HepG2 (cell line): Measurements from ENCODE around the gene TUBGCP6. TPM values are rescaled to one million over a fixed set of nuclear protein-coding genes. Genes with fewer than 3 reads are reported as not detected.

ENCODE experiments used
- AGO2 ChIP-seq: fragments of 200-400 bp; formaldehyde crosslinking; optimal IDR thresholded peaks from 2 replicates; pipeline ENCODE3; 2017; ENCODE audit warnings: mild to moderate bottlenecking, low read depth, low read length, moderate library complexity
- AKAP8 ChIP-seq: sonication (generic); formaldehyde crosslinking; IDR thresholded peaks from 2 replicates; pipeline ENCODE4 v1.5.1; 2020; ENCODE audit warnings: mild to moderate bottlenecking, missing genetic modification reagents
- ARHGAP35 ChIP-seq: sonication (generic); formaldehyde crosslinking; IDR thresholded peaks from 2 replicates; pipeline ENCODE4 v1.9.0; 2022; ENCODE audit warnings: mild to moderate bottlenecking, inconsistent platforms, moderate library complexity, missing genetic modification reagents, borderline replicate concordance
- ATF7-NPFF ChIP-seq: sonication (generic); formaldehyde crosslinking; IDR thresholded peaks from 2 replicates; pipeline ENCODE4 v1.8.1; 2023; ENCODE audit warnings: mild to moderate bottlenecking, low read depth, missing genetic modification reagents, moderate library complexity
- CSRNP1 ChIP-seq: sonication (generic); formaldehyde crosslinking; IDR thresholded peaks from 2 replicates; pipeline ENCODE4 v1.8.1; 2023; ENCODE audit warnings: mild to moderate bottlenecking, missing genetic modification reagents
- FOXO4 ChIP-seq: sonication (generic); formaldehyde crosslinking; conservative IDR thresholded peaks from 2 replicates; pipeline ENCODE4 v1.8.1; 2023; ENCODE audit warnings: missing genetic modification reagents
- HNRNPLL ChIP-seq: fragments of 200-400 bp; formaldehyde crosslinking; IDR thresholded peaks from 2 replicates; pipeline ENCODE4 v1.6.1; 2017; ENCODE audit warnings: mild to moderate bottlenecking, low read depth, low read length; ENCODE audit not compliant: poor library complexity, severe bottlenecking
- PCBP1 ChIP-seq: fragments of 200-400 bp; formaldehyde crosslinking; IDR thresholded peaks from 2 replicates; pipeline ENCODE4 v1.6.1; 2017; ENCODE audit warnings: mild to moderate bottlenecking, low read depth, low read length, borderline replicate concordance
- POLR2G ChIP-seq: fragments of 200-400 bp; formaldehyde crosslinking; IDR thresholded peaks from 2 replicates; pipeline ENCODE4 v1.6.1; 2018; ENCODE audit warnings: mild to moderate bottlenecking, low read depth, low read length, moderate library complexity
- SOX6 ChIP-seq, 2 experiments: fragments of 450-650 bp in 1 of 2; sonication (generic) in 1 of 2; formaldehyde crosslinking in 1 of 2; IDR thresholded peaks; 2 replicates each; pipeline versions ENCODE4 v1.4.0 to v1.6.1; 2017 to 2020; ENCODE audit warnings: antibody characterized with exemption in 1 of 2, mild to moderate bottlenecking in 1 of 2, missing genetic modification reagents in 1 of 2
- SSRP1 ChIP-seq: IDR thresholded peaks from 2 replicates; pipeline ENCODE4 v1.6.1; 2016; ENCODE audit warnings: control low read depth
- TMF1 ChIP-seq: sonication (generic); formaldehyde crosslinking; IDR thresholded peaks from 2 replicates; pipeline ENCODE4 v1.8.1; 2022; ENCODE audit warnings: low read depth, missing genetic modification reagents
- ZBTB20 ChIP-seq: sonication (generic); formaldehyde crosslinking; IDR thresholded peaks from 2 replicates; pipeline ENCODE4 v1.8.1; 2023; ENCODE audit warnings: missing genetic modification reagents, low read depth, mild to moderate bottlenecking, borderline replicate concordance
- ZHX2 ChIP-seq, 2 experiments: sonication (generic) in 1 of 2; formaldehyde crosslinking in 1 of 2; IDR thresholded peaks; 2 replicates each; pipeline versions ENCODE4 v1.6.1 to v1.9.0; 2014 to 2022; ENCODE audit warnings: antibody characterized with exemption in 1 of 2, borderline replicate concordance in 1 of 2, inconsistent platforms in 1 of 2, low read depth in 1 of 2, missing genetic modification reagents in 1 of 2
- ZNF180 ChIP-seq: sonication (generic); formaldehyde crosslinking; IDR thresholded peaks from 2 replicates; pipeline ENCODE4 v1.4.0; 2020; ENCODE audit warnings: low read depth, missing genetic modification reagents, borderline replicate concordance
- ZNF501 ChIP-seq: sonication (generic); formaldehyde crosslinking; IDR thresholded peaks from 2 replicates; pipeline ENCODE4 v1.5.1; 2020; ENCODE audit warnings: mild to moderate bottlenecking, moderate library complexity, missing genetic modification reagents
- ZNF766 ChIP-seq: sonication (generic); formaldehyde crosslinking; IDR thresholded peaks from 2 replicates; pipeline ENCODE4 v1.5.0; 2020; ENCODE audit warnings: missing genetic modification reagents, borderline replicate concordance
- polyA plus RNA-seq, 8 experiments: library from polyadenylated mRNA; depleted of rRNA in 3 of 8; stranded (reverse) in 7 of 8; unstranded in 1 of 8; fragments of >200 nt; fragmentation: Illumina TruSeq in 4 of 8; extraction: Trizol in 4 of 8; gene quantifications; 2 replicates each; pipeline versions ENCODE4 v1.2.1 to v1.2.3, GENCODE V29; 2011 to 2016; ENCODE audit warnings: low read depth in 4 of 8, missing spikeins in 1 of 8, mixed read lengths in 1 of 8; ENCODE audit not compliant: insufficient read depth in 1 of 8
- total RNA-seq, 5 experiments: library from RNA; depleted of rRNA; stranded (reverse); fragments of >200 nt; fragmentation: Illumina TruSeq; extraction: Trizol; gene quantifications; 2 replicates each; pipeline ENCODE4 v1.2.3, GENCODE V29; 2016; ENCODE audit warnings: low read depth in 1 of 5

Gene TUBGCP6
- total and polyA plus RNA-seq, 2 of the 13 experiments (the other 11 are each of a cell fraction or from before 2014, with no cell fraction given): 14.6 to 15.7 TPM

GRCh38 chr22:50199829-50200460, 44.9 kb downstream of the TUBGCP6 start (continued):
- TF ChIP-seq AKAP8 (CRISPR knock-in tag): peak; percentile 58; the same call in 1 of the 2 replicates
- TF ChIP-seq POLR2G: peak; percentile 39; the same call in 1 of the 2 replicates
- peak; percentile 89 for TF ChIP-seq AGO2
- no peak for TF ChIP-seq ARHGAP35 (CRISPR knock-in tag)
- TF ChIP-seq ZNF766: peak; percentile 8; the same call in 1 of the 2 replicates
- no peak for TF ChIP-seq ZBTB20 (CRISPR knock-in tag)
- TF ChIP-seq ZHX2 (IDR thresholded peaks at IDR 0.05; ENCODE audit: low read depth): no peak
- TF ChIP-seq ZHX2 (CRISPR knock-in tag; IDR thresholded peaks at IDR 0.05; ENCODE audit: borderline replicate concordance): no peak
- TF ChIP-seq CSRNP1 (CRISPR knock-in tag): 0 out of 2 replicates have a peak, but pooled peaks have one; percentile 7
- TF ChIP-seq SOX6 (IDR thresholded peaks at IDR 0.05): no peak
- no peak for TF ChIP-seq SOX6 (CRISPR knock-in tag; IDR thresholded peaks at IDR 0.05)
- 0 out of 2 replicates have a peak, but pooled peaks have one; percentile 38 for TF ChIP-seq FOXO4
- TF ChIP-seq ZNF180 (CRISPR knock-in tag): no peak
- no peak for TF ChIP-seq TMF1 (CRISPR knock-in tag)
- TF ChIP-seq ATF7-NPFF (CRISPR knock-in tag): no peak
- TF ChIP-seq PCBP1: 0 out of 2 replicates have a peak, but pooled peaks have one; percentile 29
- no peak; the same call in 1 of the 2 replicates for TF ChIP-seq SSRP1 (CRISPR knock-in tag)
- TF ChIP-seq ZNF501: peak; percentile 52; the same call in 1 of the 2 replicates
- TF ChIP-seq HNRNPLL: peak; percentile 16
